ENCODE results near the gene RASSF5.
"Not testable (repeated sequence)": the region's sequence is repeated elsewhere in the genome, so short reads cannot be mapped to it uniquely, and the experiment has no call there.

The RASSF5 gene

GRCh38 chr1:206477110-206477509 is 30.2 kb upstream of the RASSF5 start:
- DNase-seq, result no peak

DNA sequence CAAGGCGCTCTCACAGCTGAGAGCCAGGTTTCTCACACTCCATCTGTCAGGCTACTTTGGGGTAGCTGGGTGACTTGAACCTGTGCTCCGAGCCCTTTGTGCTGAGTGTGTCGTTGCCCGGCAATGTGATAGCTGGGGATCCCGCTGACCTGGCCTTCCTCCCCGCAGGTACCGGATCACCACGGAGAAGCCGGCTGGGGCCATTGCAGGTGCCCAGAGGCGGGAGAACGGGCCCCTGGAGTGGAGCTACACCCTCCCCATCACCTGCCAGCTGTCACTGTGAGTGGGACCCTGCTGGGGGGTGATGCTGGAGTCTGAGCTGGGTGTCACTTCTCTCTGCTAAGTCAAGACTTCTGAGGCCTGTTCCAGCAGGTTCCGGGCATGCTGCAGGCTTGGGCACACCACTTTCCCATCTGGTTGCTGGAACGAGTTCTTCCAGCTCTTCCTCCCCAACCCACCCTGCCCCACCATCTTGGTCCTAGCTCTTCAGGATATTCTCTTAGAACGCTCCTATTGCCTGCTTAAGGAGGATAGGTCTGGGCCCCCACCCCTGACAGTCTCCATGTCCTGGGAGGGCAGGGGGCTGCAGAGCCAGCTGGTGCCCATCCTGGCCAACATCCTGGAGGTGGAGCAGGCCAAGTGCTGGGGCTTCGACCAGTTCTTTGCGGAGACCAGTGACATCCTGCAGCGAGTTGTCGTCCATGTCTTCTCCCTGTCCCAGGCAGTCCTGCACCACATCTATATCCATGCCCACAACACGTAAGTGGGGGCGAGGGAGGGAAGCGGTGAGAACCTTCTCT is 29.6 kb upstream of the RASSF5 start:
- no peak for DNase-seq

DNA sequence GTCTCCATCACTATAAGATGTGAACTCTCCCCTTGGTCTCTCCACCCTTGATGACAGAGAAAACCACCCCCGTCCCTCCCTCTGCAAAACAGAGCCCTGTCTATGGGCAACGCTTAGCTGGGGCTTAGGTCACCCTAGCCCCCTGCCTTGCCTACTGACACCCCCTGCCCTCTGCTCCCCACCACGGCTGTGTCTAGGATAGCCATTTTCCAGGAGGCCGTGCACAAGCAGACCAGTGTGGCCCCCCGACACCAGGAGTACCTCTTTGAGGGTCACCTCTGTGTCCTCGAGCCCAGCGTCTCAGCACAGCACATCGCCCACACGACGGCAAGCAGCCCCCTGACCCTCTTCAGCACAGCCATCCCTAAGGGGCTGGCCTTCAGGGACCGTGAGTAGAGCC is 28.6 kb upstream of the RASSF5 start:
- no peak for DNase-seq

- peak; percentile 35 for DNase-seq
These were observed 27.9 kb upstream of the RASSF5 start for GRCh38 chr1:206479183-206480125.

DNA sequence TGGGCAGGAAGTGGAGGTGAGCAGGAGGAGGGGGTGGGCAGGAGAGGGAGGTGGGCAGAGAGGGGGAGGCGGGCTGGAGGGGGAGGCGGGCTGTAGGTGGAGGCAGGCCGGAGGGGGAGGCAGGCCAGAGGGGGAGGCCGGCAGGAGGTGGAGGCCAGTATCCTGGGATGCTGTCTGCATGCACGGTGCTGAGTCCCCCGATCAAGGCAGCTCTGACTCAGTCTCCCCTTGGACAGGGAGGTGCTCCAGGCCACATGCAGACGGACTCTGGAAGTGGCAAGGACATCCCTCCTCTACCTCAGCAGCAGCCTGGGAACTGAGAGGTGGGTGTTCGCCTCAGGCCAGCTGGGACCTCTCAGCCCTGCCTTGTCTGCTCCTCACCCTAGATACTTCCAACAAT is 27.1 kb upstream of the RASSF5 start:
- no peak for DNase-seq

DNA sequence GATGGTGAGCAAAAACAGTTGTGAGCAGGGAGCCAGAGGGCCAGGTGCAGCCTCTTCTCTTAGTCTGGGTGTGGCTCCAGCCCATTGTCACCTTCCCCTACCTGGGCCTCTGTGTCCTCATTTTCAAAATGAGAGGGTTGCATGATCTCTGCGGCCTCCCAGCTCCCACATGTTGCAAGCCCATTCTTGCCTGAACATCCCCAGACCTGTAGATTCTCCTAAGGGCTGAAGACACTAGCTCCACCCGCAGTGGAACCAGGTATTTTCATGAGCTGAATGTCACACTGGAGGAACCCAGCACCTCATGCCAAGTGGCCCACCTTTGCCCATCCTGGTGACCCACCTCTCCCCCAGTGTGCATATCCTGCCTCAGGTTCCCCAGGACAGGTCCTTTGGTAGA is 24.7 kb upstream of the RASSF5 start:
- DNase-seq, result no peak

DNA sequence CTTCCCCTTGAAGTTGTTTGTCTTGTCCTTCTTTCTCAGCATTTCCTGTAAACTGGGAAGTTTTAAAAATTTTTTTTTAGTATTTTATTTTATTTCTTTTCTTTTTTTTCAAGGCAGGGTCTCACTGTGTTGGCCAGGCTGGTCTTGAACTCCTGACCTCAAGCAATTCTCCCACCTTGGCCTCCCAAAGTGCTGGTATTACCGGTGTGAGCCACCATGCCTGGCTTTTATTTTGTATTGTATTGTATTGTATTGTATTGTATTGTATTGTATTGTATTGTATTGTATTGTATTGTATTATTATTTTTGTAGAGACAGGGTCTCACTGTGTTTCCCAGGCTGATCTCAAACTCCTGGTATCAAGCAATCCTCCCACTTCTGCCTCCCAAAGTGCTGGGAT is 23.5 kb upstream of the RASSF5 start:
- not testable (repeated sequence) for DNase-seq

DNA sequence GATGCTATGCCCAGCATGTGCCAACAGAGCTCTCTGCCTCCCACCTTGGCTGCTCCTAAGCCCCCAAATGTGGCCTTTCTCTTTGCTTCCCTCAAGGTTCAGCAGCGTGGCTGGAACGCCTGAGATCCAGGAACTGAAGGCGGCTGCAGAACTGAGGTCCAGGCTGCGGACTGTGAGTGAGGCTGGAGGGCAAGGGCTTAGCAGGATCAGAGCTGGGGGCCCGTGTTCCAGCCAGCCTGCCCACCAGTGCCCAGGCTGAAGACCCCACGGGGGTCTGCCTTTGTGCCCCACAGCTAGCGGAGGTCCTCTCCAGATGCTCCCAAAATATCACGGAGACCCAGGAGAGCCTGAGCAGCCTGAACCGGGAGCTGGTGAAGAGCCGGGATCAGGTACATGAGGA is 22.4 kb upstream of the RASSF5 start:
- no peak for DNase-seq

GRCh38 chr1:206486995-206487788 is 20.1 kb upstream of the RASSF5 start:
- DNase-seq, result no peak

DNA sequence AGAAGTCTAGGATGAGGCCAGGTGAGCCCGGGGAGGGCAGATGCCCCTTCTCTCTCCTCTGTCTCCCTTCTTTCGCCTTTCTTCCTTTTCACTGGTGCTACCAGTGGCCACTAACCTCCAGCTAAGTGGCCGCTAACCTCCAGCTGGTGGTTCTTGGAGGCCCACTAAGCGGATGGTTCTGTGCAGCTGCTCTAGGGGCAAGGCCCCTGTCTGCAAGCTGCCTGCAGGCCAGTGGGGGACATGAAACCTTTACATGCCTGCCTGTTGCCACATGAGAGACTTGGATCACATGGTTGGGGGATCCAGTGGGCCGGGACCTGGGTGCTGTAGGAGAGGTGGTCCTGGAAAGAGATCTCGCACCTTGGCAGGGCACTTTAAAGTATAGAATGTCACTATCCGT is 19.4 kb upstream of the RASSF5 start:
- DNase-seq, result no peak

DNA sequence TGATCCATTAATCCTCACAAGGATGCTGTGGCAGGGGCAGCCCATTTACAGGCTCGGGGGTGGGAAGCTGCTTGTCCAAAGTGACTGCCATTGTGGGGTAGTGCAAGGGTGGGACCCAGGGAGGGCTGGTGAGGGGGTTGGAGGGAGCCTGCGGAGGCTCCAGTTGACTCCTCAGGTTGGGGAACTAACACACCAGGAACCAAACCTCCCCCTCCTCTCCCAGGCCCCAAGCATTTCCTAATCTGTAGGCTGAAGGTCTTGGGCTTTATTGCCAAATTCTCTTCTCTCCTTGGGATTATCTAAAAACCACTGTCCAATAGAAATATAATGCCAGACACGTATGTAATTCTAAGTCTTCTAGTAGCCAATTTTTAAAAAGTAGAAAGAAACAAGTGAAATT is 18.9 kb upstream of the RASSF5 start:
- DNase-seq, result no peak

DNA sequence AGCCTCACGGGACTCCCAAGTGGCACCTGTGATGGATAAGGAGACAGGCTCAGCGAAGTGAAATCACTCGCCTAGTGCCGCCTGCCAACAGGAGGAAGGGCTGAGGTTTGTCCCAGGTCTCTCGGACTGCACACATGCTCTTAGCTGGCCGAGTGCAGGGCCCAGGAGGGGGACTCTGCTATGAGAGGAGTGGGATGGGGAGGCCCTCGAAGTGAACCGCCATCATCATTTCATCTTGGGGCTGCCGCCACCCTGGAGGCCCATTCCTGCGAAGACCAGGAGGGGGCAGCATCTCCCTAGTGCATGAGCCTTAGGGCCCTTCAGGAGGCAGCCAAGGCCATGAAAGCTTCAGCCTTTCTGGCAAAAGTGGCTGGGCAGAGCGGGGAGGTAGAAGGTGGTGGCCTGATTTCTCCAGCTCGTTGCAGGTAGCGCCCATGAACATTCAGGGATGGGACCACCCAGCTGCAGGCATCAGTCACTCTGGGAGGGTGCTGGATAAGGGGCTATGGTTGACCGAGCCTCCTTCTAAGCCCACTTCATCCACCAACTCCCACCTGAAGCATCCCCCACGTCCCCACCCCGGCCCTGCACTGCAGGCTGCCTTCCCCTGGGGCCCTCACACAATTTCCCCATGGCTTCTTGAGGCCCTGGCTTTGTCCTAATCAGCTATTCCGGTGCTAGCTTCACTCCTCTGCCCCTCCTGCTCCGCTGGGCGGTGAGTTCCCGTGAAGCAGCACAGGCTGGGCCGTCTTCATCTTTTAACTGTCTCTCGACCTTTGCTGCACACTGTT is 17.2 kb upstream of the RASSF5 start:
- DNase-seq, result peak; percentile 52

DNA sequence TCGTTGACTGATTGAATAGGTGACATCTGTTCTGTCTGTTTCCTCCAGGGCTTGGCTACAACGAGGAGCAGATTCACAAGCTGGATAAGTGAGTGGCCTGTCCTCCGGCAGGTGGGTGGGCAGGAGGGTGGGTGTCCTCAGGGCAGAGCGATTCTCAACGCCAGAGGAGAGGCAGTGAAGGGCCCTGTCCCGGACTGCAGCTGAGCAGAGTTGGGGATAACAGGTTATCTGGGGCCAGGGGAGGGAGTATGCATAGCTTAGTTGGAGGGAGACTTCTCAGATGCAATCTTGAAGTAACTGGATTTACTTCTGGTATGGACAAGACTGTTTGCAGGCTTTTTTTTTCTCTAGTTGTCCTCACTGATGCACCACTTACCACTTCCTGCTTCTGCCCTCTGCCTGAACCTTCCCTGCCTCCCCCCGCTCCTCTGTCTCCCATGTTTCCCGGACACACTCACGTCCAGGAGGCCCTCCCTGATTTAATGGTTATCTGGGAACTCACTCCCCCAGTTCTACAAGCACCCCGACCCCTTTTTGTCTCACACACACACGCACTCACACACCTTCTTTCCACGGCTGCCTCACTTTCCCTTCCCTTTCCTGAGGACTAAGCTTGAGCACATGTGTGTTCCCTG is 16.4 kb upstream of the RASSF5 start:
- DNase-seq, result no peak

DNA sequence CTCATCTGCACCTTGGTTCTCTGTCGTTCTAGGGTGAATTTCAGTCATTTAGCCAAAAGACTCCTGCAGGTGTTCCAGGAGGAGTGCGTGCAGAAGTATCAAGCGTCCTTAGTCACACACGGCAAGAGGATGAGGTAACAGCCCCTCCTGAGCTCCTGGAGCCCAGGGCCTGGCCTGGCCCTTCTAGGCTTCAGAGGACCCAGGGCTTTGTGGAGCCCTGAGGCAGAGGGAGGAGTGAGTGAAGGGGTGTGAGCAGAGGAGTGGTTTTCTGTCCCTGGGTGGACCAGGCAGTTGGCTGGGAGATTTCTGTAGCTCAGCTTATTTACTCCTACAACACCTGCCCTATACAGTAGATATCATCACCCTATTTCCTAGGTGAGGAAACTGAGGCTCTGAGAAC is 15.7 kb upstream of the RASSF5 start:
- no peak for DNase-seq

DNA sequence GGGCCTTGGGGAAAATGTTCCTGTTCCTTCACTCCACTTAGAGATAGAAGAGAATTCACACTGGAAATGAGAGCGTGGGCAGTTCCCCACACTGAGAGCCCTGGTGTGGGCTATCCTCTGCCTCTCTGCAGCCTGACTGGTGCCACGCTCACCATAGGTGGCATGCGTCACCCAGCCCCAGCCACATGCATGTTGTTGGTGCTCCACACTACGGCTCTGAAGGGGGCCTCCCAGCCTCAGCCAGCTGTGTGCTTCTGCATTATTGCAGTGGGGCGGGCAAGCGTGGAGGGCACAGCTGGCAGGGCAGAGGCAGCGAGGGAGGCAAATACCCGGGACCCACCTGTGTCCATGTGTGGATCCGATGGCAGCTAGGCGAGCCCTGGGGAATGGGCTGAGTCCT is 14.7 kb upstream of the RASSF5 start:
- no peak for DNase-seq

DNA sequence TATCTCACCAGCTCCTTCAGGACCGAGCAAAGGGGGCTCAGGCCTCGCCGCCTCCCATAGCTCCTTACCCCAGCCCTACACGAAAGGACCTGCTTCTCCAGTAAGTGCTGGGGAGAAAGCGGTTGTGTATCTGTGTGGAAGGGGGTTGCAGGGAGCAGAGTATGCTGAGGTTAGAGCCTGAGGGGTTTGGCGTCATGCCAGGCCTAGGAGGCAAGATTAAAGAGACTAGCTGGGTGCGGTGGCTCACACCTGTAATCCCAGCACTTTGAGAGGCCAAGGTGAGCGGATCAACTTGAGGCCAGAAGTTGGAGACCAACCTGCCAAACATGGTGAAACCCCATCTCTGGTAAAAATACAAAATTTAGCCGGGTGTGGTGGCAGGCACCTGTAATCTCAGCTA is 14.1 kb upstream of the RASSF5 start:
- no peak for DNase-seq

- no peak for DNase-seq
These were observed 12.3 kb upstream of the RASSF5 start for GRCh38 chr1:206495011-206495461.

DNA sequence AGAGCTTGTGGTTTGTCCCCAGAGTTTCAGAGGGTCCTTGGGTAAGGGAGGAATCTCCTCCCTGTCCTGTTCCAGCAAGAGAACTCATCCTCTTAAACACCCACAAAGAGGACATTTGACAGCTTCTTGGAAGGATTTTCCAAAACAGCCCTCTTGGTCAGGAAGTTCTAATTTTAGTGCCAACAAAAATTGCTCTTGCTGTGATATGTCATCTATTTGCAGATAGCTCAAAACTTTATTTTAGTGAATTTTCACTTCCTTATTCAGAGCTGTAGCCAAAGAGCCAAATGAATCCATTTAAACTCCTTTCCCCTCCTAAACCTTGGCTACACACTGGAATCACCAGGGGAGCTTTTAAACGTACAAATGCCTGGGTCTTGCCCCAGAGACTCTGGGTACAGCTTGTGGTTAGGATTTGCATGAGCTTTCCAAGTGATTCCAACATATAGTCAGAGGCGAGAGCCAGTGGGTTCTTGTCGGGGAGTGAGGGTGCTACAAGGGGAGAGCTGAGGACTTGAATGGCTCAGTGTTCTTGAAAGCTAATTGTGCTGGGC is 11.8 kb upstream of the RASSF5 start:
- no peak for DNase-seq

- no peak for DNase-seq
These were observed 11.1 kb upstream of the RASSF5 start for GRCh38 chr1:206496131-206496793.

DNA sequence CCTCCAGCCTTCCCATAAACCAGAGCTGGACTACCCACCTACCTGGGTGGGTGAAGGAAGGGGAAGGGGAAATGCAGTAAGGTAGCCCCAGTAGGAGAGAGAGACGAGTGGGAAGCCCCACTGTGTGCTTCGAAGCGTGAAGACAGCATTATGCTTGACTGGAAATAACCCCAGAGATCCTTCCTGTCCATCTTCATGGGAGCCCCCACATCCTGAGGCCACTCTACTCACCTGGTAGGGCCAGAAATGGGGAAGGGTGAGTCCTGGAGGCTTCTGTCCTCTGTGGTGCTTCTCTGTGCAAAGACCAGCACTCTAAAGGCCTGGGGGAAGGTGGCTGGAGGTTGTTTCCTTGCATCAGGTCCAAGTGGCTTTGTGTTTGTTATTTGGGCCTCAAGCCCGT is 10.0 kb upstream of the RASSF5 start:
- no peak for DNase-seq

DNA sequence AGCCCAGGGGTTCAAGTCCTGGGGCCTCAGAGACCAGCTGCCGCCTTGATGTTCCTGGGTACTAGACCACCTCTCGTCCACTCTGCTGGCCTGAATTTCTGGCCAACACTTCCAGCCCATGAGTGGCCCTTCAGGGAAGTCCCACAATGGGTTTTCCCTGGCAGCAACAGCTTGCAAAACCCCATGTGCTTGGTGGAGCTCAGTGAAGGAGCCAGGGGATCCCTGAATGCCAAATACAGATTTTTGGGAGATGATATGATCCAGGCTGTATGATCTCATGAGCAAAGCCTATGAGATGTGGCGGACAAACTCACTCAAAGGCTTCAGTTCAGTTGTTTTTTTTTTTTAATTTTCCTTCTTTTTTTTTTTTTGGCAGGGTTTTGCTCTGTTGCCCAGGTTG is 9.6 kb upstream of the RASSF5 start:
- no peak for DNase-seq
